COLO668 (cell line): ENCODE data around the gene IL17REL.
A peak's percentile ranks its signal among the peaks of the same experiment; 100 is the strongest.

Experiments used
- DNase-seq: peaks from one replicate; lab custom pipeline; 2025; ENCODE audit not compliant: unreplicated experiment; lab: John Stamatoyannopoulos, UW

Gene IL17REL

DNA sequence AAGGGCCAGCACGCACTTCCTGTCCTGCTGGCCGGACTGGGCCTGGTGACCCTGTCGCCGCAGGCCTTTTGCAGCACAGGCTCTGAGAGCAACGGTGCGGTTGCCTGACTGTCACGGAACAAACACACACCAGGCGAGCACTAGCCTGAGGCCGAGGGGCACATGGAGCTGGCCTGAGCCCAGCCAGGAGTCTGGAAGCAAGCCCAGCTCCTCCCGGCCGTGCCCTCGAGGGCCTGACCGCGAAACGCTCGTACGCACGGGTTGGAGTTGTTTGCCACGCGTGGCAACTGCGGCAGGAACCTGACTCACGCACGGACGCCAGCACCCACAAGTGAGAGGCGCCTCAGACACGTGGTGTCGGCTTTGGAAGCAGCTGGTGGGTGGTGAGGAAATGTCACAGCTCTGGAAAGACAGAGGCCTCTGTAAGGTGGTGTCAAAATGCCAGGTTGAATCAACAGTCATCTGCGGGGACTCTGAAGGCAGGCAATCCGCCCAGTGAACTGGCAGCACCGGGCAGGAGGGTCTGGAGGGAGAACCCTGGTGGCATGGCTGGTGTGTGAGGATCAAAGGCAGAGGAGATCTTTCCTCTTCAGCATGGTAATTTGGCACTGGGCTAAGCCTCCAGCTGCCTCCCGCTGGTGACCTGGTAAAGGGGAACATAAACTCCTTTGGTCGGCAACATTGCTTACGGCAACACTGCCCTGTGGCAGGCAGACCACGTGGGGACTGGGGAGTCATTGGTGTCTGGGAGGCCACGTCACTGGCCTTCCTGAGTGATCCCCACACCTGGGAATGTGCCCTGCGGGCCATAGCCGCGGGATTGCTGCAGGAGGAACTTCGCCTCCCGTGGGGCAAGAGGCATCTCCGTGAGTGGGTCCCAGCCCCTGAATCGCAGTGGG is 15.3 kb upstream of the IL17REL start:
- DNase-seq: peak; percentile 63

DNA sequence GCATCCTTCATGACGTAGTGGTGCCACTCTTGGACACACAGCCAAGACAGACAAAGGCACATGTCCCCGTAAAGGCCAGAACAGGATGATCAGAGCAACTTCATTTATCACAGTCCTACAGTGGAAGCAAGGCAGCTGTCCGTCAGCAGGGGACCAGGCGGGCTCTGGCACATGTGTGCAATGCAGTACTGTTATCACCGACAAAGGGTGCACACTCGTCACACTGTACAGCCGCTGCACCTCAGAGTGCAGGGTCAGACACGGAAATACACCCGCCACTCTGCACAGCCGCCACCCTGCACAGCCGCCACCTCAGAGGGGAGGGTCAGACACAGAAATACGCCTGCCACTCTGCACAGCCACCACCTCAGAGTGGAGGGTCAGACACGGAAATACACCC is 13.4 kb upstream of the IL17REL start:
- DNase-seq: no peak

- no peak for DNase-seq
These were observed 9.7 kb upstream of the IL17REL start for GRCh38 chr22:50022171-50022819.

- DNase-seq: no peak
These were observed 8.0 kb upstream of the IL17REL start for GRCh38 chr22:50020606-50021005.

GRCh38 chr22:50019316-50019715 is 6.8 kb upstream of the IL17REL start:
- DNase-seq: no peak

DNA sequence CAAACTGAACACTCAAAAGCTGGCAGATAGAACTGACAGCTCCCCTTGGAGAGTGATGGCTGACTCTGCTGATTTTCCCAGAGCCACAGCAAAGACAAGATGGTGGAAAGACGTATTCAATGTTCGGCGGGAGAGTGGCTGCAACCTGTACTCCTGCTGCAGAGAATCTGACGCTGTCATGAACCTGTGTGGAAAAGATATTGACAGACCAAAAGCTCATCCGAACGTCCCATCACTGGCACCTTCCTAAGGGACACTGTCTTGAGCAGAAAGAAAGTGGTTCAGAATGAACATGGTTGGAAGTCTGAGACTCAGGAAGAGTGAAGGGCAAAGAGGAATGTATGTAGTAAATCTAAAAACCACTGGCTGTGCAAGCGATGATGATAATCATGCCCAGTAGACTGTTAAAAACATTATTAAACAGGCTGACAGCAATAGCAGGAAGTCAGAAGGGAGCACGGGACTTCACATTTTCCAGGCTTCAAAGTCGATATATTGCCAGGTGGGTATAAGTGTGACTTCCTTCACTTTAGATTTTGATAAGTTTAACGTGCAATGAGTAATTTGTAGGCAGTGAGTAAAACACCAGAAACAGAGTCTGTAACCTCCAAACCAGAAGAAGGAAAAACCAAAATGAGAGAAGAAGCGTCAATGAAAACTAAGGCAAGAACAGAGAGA is 6.2 kb upstream of the IL17REL start:
- DNase-seq: no peak

DNA sequence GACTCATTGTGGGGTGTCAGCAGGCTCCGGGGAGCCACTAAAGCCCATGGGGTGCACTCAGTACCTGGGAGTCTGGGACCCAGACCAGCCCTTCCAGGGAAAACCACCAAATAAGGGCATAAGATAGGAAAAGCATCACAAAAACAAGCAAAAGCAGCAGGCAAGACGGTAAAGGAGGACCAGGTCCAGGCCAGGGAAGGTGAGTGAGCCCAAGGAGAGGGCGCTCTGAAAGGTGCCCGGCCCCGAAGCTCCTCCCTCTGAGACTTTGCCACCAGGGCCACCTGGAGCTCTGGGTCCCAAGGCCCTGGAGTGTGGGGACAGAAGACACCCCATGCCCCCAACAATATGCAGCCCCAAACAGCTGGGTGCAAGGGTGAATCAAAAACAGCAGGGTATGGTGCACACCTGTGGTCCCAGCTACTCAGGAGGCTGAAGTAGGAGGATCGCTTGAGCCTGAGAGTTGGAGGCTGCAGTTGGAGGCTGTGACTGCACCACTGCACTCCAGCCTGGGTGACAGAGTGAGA is 5.2 kb upstream of the IL17REL start:
- no peak for DNase-seq

GRCh38 chr22:50016988-50017700 is 4.6 kb upstream of the IL17REL start:
- DNase-seq: no peak

DNA sequence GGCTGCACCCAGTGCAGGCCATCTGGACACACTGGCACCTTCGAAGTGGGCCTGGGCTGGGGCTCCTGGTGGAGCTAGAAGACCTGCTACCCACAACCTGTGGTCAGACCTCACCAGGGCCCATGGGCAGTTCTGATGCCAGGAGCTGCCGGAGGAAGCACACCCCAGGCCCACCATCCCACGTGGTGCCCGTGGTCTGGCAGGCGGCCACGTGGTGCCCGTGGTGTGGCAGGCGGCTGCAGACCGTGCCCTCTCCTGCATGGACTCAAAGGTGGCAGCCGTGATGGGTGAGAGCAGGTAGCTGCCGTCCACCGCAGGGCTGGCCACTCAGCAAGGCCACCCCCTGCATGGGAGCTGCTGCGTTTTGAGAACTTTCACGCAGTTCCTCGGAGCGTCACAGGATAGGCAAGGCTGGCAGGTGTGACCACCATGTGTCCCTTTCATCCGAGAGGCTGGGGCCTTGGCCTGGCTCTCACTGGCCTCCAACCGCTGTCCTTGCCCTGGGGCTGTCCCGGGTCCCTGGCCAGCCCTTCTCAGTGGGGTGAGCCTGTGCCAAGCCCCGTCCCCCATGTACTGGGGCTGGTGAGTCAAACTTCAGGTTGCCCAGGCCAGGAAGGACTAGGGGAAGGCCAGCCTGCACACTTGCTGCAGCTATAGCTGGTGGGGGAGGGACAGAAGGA is 3.9 kb upstream of the IL17REL start:
- no peak for DNase-seq

- no peak for DNase-seq
These were observed 3.1 kb upstream of the IL17REL start for GRCh38 chr22:50015451-50016307.

DNA sequence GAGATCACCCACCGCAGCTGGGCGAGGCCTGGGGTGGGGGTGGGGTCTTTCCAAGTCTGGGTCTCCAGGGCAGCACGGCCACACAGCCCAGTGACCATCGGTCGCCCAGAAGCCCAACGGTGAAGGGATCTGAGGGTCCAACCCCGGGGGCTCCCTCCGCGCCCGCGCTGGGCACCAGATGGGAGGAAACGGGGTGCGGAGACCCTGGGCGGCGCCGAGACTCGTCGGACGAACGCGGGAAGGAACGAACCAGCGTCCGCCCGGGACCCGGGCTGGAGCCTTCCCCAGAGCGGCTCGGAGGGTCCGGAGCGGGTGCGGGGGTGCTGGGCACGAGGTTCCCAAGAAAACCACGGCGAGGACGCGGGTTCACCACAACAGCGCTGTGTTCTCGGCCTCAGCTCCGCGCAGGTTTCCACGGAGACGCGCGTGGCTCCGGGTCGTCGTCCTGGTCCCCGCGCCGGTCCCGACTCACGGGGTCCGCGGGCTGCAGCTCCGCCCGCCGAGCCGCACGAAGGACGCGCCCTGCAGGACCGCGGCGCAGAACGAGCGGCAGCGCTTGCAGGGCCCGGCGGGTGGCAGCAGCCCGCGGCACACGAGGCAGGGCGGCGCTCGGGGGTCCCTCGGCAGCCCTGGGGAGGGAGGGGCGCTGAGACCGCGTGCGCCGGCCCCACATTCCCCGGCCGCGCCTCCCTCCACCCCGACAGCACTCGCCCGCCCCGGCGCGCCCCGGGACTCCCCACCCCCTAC is 2.3 kb upstream of the IL17REL start:
- no peak for DNase-seq

DNA sequence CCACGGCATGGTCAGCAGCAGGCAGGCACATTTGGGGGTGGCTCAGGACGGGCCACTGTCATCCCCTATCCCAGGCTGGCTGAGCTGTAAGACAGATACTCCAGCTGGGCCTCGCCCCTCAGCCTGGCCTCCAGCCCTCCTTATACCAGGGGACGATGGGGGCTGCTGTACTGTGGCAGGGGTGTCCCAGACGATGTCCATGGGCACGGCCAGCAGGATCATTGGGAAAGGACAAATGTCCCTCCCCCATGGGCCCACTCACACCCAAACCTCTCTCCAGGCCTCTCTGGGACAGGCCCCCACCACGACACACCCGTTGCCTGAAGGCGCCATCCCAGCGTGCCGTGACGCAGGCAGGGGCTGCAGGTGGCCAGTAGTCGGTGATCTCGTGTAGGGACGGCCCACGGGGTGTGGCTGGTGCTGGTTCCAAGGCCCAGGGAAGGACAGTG is 1.5 kb upstream of the IL17REL start:
- no peak for DNase-seq

GRCh38 chr22:50011447-50012210 is 936 bp downstream of the IL17REL start:
- DNase-seq: peak; percentile 38

DNA sequence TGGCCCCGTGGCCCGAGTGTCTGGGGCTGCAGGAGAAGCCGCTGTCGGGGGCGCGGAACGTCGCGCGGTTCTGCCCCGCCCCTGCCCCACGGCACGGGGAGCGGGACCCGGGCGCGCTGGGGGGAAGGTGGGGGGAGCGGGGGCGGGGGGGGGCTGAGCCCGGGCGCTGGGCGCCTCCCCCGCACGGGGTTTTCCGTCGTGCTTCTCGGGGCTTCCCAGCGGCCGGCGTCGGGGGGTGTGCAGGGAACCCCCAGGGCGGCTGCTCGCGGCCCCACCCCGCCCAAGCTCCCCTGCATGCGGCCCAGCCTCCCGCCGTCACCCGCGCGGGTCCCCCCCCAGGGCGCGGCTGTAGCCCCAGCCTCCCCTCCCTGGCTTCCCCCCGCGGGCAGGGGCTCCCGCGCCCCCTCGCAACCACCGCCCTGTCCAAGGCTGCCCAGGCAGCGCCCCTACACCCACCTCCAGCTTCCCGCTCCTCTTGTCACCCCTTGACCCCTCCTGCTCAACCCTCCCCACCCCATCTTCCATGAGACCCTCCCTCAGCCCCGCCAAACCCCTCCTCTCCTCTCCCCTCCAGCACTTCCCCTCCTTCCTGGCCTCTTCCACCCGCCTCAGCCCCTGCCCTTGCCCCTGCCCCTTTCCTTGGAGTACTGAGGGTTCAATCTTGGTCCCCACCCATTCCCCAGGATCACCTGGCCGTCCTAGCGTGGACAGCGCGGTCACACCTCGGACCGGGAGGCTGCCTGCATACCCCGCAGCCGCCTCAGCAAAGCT is 1.7 kb downstream of the IL17REL start:
- DNase-seq: no peak

GRCh38 chr22:50009765-50010675 is 2.5 kb downstream of the IL17REL start:
- no peak for DNase-seq

DNA sequence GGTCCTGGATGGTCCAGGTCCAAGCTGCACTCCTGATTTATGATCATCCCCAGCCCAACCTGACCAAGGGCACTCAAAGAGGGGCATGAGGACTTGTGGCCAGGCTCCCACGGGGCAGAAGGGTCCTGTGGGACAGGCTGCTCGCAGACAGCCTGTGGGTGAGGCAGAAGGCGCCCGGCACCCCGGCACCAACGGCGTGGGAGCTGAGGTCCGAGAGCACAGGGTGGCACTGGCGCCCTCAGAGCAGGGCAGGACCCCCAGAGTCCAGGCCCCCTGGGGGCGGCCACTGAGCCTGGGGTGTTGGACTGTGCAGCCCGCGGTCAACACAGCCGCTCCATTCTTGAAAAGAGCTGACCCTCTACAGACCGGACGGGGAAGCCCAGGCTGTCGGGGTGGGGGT is 3.3 kb downstream of the IL17REL start:
- DNase-seq: no peak
